Activated naive CD8-positive, alpha-beta T cell (primary cell): Measurements from ENCODE around the gene MRPS2.
"Not testable (repeated sequence)": the region's sequence is repeated elsewhere in the genome, so short reads cannot be mapped to it uniquely, and the experiment has no call there.

Source experiments
- H3K27ac Mint-ChIP-seq: one replicate; pipeline ENCODE4 v1.8.0; 2021; ENCODE audit warnings: mixed read lengths
- H3K27me3 Mint-ChIP-seq: one replicate; pipeline ENCODE4 v1.8.0; 2021; ENCODE audit warnings: mixed read lengths
- H3K36me3 Mint-ChIP-seq: one replicate; pipeline ENCODE4 v1.8.0; 2021; ENCODE audit warnings: mixed read lengths
- H3K4me1 Mint-ChIP-seq: one replicate; pipeline ENCODE4 v1.8.0; 2021; ENCODE audit warnings: low read depth, mixed read lengths
- H3K4me3 Mint-ChIP-seq: one replicate; pipeline ENCODE4 v1.8.0; 2021; ENCODE audit warnings: mild to moderate bottlenecking, mixed read lengths
- H3K9me3 Mint-ChIP-seq: one replicate; pipeline ENCODE4 v1.8.0; 2021; ENCODE audit warnings: low read depth, mixed read lengths

The MRPS2 gene

DNA sequence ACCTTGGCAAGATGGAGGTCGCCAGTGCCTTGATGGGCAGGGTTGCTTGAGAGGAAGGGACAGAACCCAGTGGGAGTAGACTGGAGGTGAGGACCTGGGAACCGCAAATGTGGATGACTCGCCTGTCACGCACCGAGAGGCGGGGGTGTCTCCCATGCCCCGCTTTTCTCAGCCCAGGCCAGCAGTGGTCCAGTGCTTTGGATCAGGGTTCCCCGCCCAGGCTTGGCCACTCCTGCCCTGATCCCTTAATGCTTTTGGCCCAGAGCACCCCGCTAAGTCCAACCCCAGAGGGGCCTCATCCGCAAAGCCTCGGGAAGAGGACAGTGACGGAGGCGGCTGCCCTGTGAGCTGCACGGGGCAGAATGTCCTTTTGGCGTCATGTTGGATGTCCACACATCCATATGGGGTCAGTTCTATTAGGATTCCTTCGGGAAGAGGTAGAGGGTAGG is 2.4 kb downstream of the MRPS2 start:
- H3K4me1 Mint-ChIP-seq: peaks cover 19% of the 10 kb centered on the region
- H3K36me3 Mint-ChIP-seq: peaks cover 2% of the 10 kb centered on the region
- H3K4me3 Mint-ChIP-seq: peak overlapping the region; percentile 64
- peak overlapping the region; percentile 22 for H3K27ac Mint-ChIP-seq
- no peaks in the 10 kb centered on the region for H3K9me3 Mint-ChIP-seq
- H3K27me3 Mint-ChIP-seq: no peaks in the 10 kb centered on the region

DNA sequence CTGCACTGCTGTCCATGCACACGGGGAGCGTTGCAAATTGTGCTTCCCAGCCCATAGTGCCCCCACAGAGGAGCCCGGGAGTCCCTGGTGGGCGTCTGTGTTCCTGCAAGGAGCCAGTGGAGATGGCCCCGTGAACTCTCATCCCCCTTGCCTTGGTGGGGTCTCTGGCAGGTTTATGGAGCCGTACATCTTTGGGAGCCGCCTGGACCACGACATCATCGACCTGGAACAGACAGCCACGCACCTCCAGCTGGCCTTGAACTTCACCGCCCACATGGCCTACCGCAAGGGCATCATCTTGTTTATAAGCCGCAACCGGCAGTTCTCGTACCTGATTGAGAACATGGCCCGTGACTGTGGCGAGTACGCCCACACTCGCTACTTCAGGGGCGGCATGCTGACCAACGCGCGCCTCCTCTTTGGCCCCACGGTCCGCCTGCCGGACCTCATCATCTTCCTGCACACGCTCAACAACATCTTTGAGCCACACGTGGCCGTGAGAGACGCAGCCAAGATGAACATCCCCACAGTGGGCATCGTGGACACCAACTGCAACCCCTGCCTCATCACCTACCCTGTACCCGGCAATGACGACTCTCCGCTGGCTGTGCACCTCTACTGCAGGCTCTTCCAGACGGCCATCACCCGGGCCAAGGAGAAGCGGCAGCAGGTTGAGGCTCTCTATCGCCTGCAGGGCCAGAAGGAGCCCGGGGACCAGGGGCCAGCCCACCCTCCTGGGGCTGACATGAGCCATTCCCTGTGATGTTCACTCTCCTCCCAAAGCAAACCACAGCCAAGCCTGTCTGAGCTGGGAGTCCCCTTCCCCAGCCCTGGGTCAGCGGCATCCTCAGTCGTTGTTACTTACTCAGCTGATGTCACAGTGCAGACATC is 3.1 kb downstream of the MRPS2 start:
- H3K4me3 Mint-ChIP-seq: peak overlapping the region; percentile 57
- H3K27me3 Mint-ChIP-seq: no peaks in the 10 kb centered on the region

DNA sequence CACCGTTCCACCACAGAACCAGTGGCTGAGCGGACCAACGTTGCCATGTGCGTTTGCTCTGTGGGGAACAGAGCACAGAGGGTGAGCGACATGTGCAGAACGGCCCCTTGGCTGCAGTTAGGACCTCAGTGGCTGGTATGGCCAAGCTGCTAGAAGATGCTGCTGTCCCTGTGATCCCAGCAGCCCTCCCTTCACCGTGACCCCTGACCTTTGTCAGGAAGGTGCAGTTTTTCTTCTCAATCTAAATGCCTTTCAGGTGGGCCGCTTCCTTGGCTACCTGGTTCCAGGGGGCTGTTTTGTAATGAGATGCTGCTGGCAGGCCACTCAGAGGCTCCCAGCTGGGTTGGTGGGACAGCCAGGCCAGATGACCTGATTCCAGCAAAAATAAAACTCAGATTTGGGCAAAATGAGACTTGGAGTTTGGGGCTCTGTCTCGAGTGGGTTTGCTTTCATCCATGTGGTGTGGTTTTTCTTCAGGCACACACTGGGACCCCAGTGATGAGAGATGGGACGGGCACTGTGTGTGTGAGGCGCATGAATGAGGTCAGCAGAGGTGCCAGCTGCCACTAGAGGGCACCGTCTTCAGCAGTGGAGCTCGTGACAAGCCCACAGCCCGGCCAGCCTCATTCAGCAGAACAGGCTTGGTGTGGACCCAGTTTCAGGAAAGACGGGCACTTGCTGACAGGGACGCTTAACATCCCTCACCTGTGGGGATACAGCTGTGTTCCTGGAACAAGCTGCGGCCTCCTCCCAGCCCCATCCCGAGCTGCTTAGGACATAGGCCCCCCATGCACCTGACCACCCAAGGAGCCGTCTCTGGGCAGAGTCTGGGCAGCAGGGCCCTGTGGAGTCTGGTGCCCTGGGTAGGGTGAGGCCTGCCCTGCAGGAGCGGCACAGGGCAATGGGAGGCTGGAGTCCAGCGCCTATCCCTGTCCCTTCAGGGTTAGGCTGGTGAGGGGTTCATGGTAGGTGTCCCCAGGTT is 4.1 kb downstream of the MRPS2 start:
- Mint-ChIP-seq H3K27ac (no peak overlapping the region), H3K36me3 (peaks cover 7% of the 10 kb centered on the region), H3K9me3 (peaks cover 9% of the 10 kb centered on the region), H3K27me3 (no peaks in the 10 kb centered on the region), H3K4me3 (peak overlapping the region; percentile 49), H3K4me1 (peaks cover 18% of the 10 kb centered on the region)

More for the DNA sequence above, 3.1 kb downstream of the MRPS2 start:
- no peak overlapping the region for H3K27ac Mint-ChIP-seq
- peaks cover 2% of the 10 kb centered on the region for H3K36me3 Mint-ChIP-seq
- H3K4me1 Mint-ChIP-seq: peaks cover 19% of the 10 kb centered on the region
- no peaks in the 10 kb centered on the region for H3K9me3 Mint-ChIP-seq

DNA sequence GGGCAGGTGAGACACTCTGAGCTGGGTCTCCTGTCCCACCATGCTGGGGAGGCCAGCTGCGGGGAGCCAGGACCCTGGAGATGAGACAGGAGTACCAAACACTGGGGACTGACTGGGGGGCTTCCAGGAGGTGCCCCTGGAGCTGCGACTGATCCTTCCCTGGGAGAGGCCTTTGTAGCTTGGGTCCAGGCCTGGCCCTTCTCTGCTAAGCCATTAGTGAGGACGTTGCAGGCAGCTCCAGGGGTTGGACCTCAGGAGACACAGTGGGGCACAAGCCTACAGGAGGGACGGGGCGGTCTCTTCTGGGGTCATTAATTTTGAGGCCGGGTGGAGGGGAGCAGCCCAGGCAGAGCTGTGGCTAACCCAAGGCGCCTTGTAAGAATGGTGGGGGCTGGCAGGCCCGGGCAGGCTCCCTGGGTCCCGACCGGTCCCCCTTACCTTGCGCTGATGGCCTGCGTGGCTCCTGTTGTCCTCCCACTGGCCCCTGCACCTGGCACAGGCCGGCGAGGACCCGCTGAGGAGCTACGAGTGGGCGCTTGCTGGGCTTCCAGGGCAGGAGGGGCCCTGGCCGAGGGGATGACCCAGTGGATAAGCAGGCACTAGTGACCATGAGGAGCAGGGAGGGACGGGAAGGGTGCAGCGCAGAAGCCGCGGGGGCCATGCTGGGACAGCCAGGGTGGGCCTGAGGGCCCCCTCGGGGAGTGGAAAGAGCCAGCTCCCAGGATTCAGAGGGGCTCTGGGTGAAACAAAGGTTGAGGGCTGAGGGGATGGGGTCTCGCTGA is 5.1 kb downstream of the MRPS2 start:
- Mint-ChIP-seq H3K9me3 (peaks cover 10% of the 10 kb centered on the region), H3K36me3 (peaks cover 8% of the 10 kb centered on the region)

DNA sequence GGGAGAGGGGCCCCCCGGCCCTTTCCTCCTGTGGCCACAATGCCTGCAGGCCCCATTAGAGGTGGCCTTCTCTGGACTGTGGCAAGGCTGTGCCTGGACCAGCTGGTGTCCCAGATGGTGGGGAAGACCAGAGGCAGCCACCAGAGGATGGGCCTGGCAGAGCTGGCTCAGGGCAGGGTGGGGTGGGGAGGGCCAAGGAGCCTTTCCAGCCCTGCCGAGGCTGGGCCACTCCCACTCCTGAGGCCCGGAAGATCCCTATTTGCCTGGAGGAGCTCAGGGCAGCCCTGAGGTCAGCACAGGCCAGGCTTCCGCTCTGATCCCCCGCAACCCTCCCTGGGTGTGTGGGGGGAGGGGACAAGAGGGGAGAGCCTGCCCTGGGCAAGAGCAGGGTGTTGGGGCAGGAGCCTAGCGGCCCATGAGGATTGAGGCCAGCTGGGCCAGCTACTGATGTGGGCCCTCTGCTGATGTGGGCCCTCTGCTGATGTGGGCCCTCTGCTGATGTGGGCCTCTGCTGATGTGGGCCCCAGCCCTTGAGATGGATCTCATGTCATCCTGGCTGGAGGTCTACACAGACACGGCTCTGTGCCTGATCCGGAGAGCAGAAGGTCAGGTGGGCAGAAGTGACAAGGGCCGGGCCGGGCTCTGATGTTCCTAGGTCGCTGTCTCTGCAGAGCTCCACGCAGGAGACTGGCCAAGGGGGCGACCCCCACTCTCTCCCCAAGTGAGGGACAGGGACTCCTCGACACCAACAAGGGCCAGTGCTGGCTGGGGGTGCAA is 6.0 kb downstream of the MRPS2 start:
- Mint-ChIP-seq H3K4me1 (peaks cover 16% of the 10 kb centered on the region), H3K36me3 (peaks cover 8% of the 10 kb centered on the region), H3K27me3 (no peaks in the 10 kb centered on the region), H3K27ac (no peak overlapping the region), H3K9me3 (peaks cover 10% of the 10 kb centered on the region), H3K4me3 (no peak overlapping the region)

More for the DNA sequence above, 5.1 kb downstream of the MRPS2 start:
- Mint-ChIP-seq H3K27me3 (no peaks in the 10 kb centered on the region), H3K27ac (no peak overlapping the region), H3K4me1 (peaks cover 18% of the 10 kb centered on the region), H3K4me3 (no peak overlapping the region)

DNA sequence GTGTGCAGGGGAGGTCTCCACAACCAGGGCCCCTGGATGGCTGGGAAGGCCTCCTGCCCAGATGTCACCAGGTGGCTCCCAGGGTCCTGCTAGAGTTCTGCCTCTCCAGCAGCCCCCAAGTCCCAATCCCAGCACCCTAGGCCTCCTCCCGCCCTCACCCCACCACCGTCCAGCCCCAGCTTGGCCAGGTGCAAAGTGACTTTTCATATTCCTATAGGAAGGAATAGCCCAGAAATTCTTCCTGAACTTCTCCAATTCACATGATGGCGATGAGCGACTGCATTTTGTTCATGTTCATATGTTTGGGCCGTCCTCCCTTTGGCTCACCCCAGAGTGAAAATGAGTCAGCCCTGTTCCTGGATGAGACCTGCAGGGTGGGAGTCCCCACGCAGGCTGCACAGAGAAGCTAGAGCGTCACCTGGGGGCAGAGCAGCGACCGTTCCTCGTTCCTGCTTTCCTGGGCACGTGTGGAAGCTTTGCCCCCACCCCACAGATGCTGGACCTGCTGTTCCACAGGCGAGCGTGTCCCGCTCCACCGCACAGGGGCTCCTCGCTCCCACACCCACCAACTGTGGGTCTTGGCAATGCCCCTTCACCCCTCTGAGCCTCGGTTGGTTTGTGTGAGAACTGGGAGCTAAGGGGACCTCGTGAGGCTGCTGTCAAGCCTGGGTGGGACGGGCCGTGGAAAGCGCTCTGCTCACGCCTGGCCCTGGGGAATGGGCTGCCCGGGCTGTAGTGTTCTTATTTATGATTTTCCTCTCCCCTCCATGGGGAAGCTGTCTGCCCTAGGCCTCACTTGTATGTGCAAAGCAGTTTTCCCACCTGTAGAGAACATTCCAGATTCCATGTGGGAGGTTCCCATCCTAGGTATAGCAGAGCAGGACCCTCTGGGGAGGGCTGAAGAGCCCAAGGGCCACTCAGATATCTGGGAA is 6.9 kb downstream of the MRPS2 start:
- Mint-ChIP-seq H3K9me3 (peaks cover 10% of the 10 kb centered on the region), H3K27me3 (no peaks in the 10 kb centered on the region), H3K36me3 (peaks cover 8% of the 10 kb centered on the region), H3K4me1 (peaks cover 9% of the 10 kb centered on the region), H3K4me3 (no peak overlapping the region), H3K27ac (no peak overlapping the region)

DNA sequence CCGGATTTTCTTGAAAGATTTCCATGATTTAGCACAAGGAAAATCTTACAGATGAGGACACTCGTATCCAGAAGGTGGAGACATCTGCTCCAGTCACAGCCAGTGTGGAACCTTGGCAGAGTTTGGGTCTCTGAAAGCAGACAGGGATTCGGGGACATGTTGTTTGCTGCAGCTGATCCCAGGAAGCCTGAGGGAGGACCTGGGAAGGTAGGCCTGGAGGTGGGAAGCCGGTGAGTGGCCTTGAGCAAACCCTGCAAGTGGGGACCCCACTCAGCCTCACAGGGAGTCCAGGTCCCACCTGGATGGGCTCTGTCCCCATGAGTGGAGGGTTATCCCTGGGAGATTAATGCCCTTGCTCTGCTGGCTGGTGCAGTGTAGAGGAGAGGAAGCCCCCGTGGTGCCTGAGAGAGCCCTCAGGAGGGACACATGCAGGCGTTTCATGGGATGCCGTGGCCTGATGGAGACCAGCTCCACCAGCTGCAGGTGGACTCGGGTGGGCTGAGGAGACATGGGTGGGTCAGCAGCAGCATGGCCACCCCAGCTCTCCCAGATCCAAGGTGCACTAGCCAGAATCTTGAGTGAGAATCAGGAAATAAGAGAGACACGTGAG is 7.8 kb downstream of the MRPS2 start:
- H3K9me3 Mint-ChIP-seq: peaks cover 10% of the 10 kb centered on the region
- no peak overlapping the region for H3K4me3 Mint-ChIP-seq
- H3K27ac Mint-ChIP-seq: no peak overlapping the region
- no peaks in the 10 kb centered on the region for H3K27me3 Mint-ChIP-seq
- H3K36me3 Mint-ChIP-seq: peaks cover 8% of the 10 kb centered on the region
- H3K4me1 Mint-ChIP-seq: peaks cover 5% of the 10 kb centered on the region

DNA sequence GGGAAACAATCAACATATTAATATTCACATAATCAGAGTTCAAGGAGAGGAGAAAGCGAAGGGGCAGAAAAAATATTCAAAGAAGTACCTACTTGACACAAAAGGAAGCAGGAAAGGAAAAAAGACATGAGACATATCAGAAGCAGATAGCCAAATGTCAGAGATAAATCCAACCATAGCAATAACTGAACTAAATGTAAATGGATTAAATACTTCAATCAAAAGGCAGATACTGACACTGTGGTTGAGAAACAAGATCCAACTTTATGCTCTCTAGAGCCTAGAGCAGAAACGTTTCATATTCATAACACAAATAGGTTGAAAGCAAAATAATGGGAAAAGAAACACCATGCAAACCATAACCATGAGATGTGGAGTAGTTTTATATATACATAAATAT is 9.0 kb downstream of the MRPS2 start:
- peaks cover 10% of the 10 kb centered on the region for H3K9me3 Mint-ChIP-seq
- no peak overlapping the region for H3K27ac Mint-ChIP-seq
- H3K36me3 Mint-ChIP-seq: peaks cover 7% of the 10 kb centered on the region
- H3K27me3 Mint-ChIP-seq: no peaks in the 10 kb centered on the region
- H3K4me1 Mint-ChIP-seq: peaks cover 3% of the 10 kb centered on the region
- H3K4me3 Mint-ChIP-seq: no peak overlapping the region

DNA sequence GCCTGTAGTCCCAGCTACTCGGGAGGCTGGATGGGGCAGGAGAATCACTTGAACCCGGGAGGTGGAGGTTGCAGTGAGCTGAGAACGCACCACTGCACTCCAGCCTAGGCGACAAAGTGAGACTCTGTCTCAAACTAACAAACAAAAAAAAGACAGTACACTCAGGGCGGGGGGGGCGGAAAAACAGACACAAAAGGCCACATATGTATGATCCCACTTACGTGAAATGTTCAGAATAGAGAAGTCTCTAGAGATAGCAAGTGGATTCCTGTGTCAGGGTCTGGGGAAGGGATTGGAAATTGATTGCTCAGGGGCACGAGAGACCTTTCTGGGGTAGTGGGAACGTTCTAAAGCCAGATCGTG is 11.7 kb downstream of the MRPS2 start:
- peaks cover 10% of the 10 kb centered on the region for H3K9me3 Mint-ChIP-seq
- H3K27ac Mint-ChIP-seq: no peak overlapping the region
- peaks cover 6% of the 10 kb centered on the region for H3K36me3 Mint-ChIP-seq
- H3K4me3 Mint-ChIP-seq: no peak overlapping the region
- no peaks in the 10 kb centered on the region for H3K4me1 Mint-ChIP-seq
- no peaks in the 10 kb centered on the region for H3K27me3 Mint-ChIP-seq

DNA sequence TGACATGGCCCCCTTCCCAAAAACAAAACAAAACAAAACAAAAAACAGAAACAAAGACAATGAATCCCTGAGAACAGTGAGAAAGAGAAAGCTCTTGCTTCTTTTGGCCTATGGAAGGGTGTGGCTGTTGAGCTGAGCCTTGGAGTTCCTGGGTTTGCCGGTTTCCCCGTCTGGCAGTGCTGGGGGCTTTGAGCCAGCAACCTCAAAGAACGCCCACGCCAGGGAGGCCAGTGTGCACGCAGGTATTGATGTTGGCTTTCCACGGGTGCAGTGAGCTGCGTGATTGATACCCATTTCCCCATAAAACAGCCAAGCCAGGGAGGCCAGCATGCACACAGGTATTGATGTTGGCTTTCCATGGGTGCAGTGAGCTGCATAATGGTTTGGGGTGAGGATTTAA is 12.4 kb downstream of the MRPS2 start:
- Mint-ChIP-seq H3K9me3 (peaks cover 10% of the 10 kb centered on the region), H3K4me3 (no peak overlapping the region), H3K27me3 (no peaks in the 10 kb centered on the region), H3K27ac (no peak overlapping the region), H3K4me1 (no peaks in the 10 kb centered on the region), H3K36me3 (peaks cover 6% of the 10 kb centered on the region)

DNA sequence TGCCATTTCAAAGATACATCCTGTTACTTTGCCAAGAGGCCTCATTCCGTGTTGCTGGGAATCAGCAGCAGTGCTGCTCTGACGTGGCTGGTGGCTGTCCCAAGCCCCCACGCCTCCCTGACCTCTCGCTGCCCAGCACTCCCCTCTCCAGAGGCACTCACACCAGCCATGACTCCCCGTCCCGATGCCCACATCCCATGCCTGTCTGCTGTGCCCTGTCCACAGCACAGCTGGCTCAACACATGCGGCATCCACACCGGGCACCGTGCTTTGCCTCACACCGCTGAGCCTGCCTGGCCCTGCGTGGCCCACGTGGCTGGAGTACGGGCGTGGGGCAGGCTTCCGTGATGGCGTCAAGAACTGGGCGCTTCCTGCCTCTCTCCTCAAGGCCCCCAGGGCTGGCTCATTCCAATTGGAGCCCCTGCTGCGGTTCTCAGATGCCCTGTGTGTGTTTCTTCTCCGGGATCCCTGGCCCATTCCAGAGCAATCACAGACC is 12.9 kb downstream of the MRPS2 start:
- Mint-ChIP-seq H3K9me3 (peaks cover 10% of the 10 kb centered on the region), H3K36me3 (peaks cover 6% of the 10 kb centered on the region), H3K4me3 (no peak overlapping the region), H3K4me1 (no peaks in the 10 kb centered on the region), H3K27ac (no peak overlapping the region), H3K27me3 (no peaks in the 10 kb centered on the region)

DNA sequence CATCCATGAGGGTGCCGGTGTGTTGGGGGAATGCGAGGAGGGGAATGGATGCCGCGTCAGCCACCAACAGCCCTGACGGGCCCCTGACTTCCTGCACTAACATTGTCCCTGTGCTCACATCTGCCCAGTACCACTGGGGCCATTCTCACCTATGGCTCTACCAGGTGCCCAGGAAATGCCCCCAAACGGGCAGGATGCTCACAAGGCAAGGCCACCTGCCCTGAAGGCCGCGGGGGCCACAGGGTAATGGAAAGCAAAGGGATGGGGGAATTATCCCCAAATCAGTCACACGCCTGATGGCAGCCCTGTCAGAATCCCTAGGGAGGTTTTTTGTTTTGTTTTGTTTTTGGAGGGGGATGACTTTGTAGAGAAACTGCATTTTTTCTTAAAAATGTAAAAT is 13.4 kb downstream of the MRPS2 start:
- H3K27ac Mint-ChIP-seq, H3K36me3 Mint-ChIP-seq, H3K9me3 Mint-ChIP-seq, H3K4me3 Mint-ChIP-seq, H3K4me1 Mint-ChIP-seq, H3K27me3 Mint-ChIP-seq: not testable (repeated sequence)
